Sigmoid colon (tissue), 7 donors: ENCODE data around the gene RETREG3. TPM values are rescaled to one million over a fixed set of nuclear protein-coding genes. Genes with fewer than 3 reads are reported as not detected.
A peak's percentile ranks its signal among the peaks of the same experiment; 100 is the strongest.

Source experiments
- DNase-seq: peaks from one replicate; pipeline ENCODE4 v3.0.0-alpha.2; 2019
- H3K27ac ChIP-seq, 4 donors: fragments of 200-600 bp; sonication (generic); one replicate each; pipeline ENCODE4 v1.5.1; 2016 to 2019; ENCODE audit warnings: mild to moderate bottlenecking in 1 of 4
- H3K27me3 ChIP-seq, 3 donors: fragments of 200-600 bp; sonication (generic); one replicate each; pipeline ENCODE4 v1.5.1; 2019; ENCODE audit warnings: mild to moderate bottlenecking in 1 of 3
- H3K36me3 ChIP-seq, 4 donors: fragments of 200-600 bp; sonication (generic); one replicate each; pipeline ENCODE4 v1.5.1; 2016 to 2019
- H3K4me1 ChIP-seq, 4 donors: fragments of 200-600 bp; sonication (generic); one replicate each; pipeline ENCODE4 v1.5.1; 2017 to 2019
- H3K4me3 ChIP-seq, 4 donors: fragments of 200-600 bp; sonication (generic); one replicate each; pipeline ENCODE4 v1.5.1; 2017 to 2019; ENCODE audit warnings: mild to moderate bottlenecking in 2 of 4, moderate library complexity in 1 of 4
- H3K9me3 ChIP-seq, 4 donors: fragments of 200-600 bp in 3 of 4; sonication (generic) in 3 of 4; one replicate each; pipeline versions ENCODE4 v1.5.1 to v1.6.1; 2013 to 2019
- EP300 ChIP-seq, 4 donors: sonication (generic); formaldehyde crosslinking; IDR thresholded peaks; one replicate each; pipeline ENCODE4 v1.6.1; 2017; ENCODE audit warnings: antibody characterized with exemption in 4 of 4
- POLR2A ChIP-seq, 2 donors: fragments of 450-650 bp; IDR thresholded peaks; one replicate each; pipeline ENCODE4 v1.6.1; 2016; ENCODE audit warnings: antibody characterized with exemption in 2 of 2, mild to moderate bottlenecking in 2 of 2, moderate library complexity in 2 of 2
- POLR2AphosphoS5 ChIP-seq, 4 donors: sonication (generic); formaldehyde crosslinking; IDR thresholded peaks; one replicate each; pipeline ENCODE4 v1.6.1; 2017; ENCODE audit warnings: antibody characterized with exemption in 4 of 4
- WGBS, 2 donors: extraction: QIAGEN DNeasy Blood & Tissue Kit; methylation state at CpG; one replicate each; pipeline ENCODE4 v1.1.7; 2013; 5-methylcytosine and 5-hydroxymethylcytosine counted together
- intact Hi-C: fragments of 100-400 bp; cut with DNase I; formaldehyde crosslinking; loops from one replicate; pipeline ENCODE4 v1.15.1; 2023
- polyA plus RNA-seq, 3 donors: library from polyadenylated mRNA; stranded (reverse); fragments of 200-250 nt; gene quantifications; one replicate each; pipeline ENCODE4 v1.2.3, GENCODE V29; 2013
- total RNA-seq, 4 donors: library from RNA; depleted of rRNA; stranded (reverse); fragments of >200 nt; gene quantifications; one replicate each; pipeline ENCODE4 v1.1.0, GENCODE V29; 2016
- TF ChIP-seq, protein P1 (sequence below), 4 experiments: fragments of 450-650 bp in 3 of 4; fragments of 200-600 bp in 1 of 4; IDR thresholded peaks; one replicate each; pipeline ENCODE4 v1.5.1; 2016 to 2019; ENCODE audit warnings: antibody characterized with exemption in 4 of 4, mild to moderate bottlenecking in 3 of 4, moderate library complexity in 2 of 4
- donor health status: healthy with polysubstance abuse.
- donor health status: Bipolar disorder and iron deficiency.
- donor health status: healthy.

RETREG3 gene
- 10 to 100 TPM; 47.1 to 82.0 (median 53.7) TPM for total RNA-seq
- 10 to 100 TPM in 1 of 3 donors, 1 to 10 TPM in 2; 7.2 to 28.4 (median 7.4) TPM for polyA plus RNA-seq

DNA sequence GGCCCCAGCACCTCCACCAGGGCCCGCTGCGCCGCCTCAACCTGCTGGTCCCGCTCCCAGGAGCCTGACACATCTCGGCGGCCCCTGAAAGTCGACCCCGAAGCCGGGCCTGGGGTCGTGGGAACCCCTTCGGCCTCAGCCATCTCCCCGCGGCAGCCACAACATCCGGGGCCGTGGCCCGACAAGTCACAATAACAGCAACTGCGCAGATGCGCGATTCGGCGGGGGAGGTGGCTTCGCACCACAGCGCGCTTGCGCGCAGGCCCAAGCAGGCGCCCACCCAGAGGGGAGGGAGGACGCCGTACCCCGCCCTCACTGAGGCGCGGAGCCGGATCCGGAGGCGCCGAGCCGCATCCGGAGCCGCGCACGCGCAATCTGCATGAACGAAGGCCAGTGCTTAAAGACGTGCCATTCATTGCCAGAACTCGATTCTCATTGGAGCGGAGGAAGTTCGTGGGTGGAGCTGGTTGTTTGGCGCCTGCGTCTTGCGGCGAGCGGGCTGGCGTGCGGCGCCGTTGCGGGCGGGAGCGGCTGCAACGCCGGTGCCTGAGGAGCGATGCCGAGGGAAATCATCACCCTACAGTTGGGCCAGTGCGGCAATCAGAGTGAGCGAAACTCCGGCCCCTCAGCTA is at the start of gene RETREG3, which contains the start of gene TUBG1:
Gene RETREG3 (minus strand): TSS at position 193 of the 632 bp plus-strand sequence. CDS start 50 bp downstream, at position 143.
Gene TUBG1 (plus strand): TSS at position 502 of the 632 bp plus-strand sequence. CDS start 55 bp downstream, at position 557.
- TF ChIP-seq POLR2AphosphoS5 (IDR thresholded peaks at IDR 0.05) (peak; percentile 81 to 95 (median 92)), EP300 (IDR thresholded peaks at IDR 0.05) (no peak), POLR2A (IDR thresholded peaks at IDR 0.05) (peak; percentile 63 to 85)
- TF ChIP-seq, protein P1, sequence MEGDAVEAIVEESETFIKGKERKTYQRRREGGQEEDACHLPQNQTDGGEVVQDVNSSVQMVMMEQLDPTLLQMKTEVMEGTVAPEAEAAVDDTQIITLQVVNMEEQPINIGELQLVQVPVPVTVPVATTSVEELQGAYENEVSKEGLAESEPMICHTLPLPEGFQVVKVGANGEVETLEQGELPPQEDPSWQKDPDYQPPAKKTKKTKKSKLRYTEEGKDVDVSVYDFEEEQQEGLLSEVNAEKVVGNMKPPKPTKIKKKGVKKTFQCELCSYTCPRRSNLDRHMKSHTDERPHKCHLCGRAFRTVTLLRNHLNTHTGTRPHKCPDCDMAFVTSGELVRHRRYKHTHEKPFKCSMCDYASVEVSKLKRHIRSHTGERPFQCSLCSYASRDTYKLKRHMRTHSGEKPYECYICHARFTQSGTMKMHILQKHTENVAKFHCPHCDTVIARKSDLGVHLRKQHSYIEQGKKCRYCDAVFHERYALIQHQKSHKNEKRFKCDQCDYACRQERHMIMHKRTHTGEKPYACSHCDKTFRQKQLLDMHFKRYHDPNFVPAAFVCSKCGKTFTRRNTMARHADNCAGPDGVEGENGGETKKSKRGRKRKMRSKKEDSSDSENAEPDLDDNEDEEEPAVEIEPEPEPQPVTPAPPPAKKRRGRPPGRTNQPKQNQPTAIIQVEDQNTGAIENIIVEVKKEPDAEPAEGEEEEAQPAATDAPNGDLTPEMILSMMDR (IDR thresholded peaks at IDR 0.05): peak in 3 of 4 experiments; percentile 29 to 52 (median 34)
- intact Hi-C loops: loop anchor here (1.0 kb wide), 2 partner anchors 44 to 71 kb away; no protein-coding TSS in a partner anchor
- no peaks in the 10 kb centered on the region for H3K9me3 ChIP-seq
- H3K4me1 ChIP-seq: peaks cover 0 to 42% (median 37%) of the 10 kb centered on the region in 4 donors
- DNase-seq: peak; percentile 99
- peaks cover 0 to 27% (median 16%) of the 10 kb centered on the region in 4 donors for H3K36me3 ChIP-seq
- peak within 1 kb of the TSS; percentile 91 to 97 (median 94) for H3K27ac ChIP-seq
- H3K4me3 ChIP-seq: peak within 1 kb of the TSS; percentile 82 to 97 (median 87)
- 0% methylated on average over 66 of the region's 66 CpGs for WGBS, 2 donors
- no peaks in the 10 kb centered on the region for H3K27me3 ChIP-seq

DNA sequence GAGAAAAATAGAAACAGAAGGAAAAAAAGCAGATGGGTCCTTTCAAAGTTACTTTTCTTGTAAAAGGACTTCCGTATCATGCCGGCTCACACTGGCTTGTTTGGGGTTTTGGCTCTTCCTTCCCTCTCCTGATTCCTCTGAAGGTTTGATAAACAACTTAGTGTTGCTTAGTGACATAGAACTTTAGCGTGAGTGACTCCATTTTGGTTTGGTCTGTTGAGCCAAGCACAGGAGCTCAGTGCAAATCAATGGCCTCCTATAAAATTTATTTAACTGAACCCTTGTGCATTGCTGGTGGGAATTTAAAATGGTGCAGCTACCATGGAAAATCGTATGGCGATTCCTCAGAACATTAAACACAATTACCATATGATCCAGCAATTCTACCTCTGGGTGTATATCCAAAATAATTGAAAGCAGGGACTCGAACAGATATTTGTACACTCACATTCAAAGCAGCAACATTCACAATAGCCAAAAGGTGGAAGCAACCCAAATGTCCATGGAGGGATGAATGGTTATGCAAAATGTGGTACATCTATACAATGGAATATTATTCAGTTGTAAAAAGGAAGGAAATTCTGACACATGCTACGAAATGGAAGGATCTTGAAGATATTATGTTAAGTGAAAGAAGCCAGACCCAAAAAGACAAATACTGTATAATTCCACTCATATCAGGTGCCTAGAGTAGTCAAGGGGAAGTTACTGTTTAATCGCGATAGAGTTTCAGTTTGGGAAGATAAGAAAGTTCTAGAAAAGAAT is 48.8 kb upstream of the RETREG3 start:
- peaks cover 0 to 32% (median 30%) of the 10 kb centered on the region in 4 donors for H3K4me1 ChIP-seq
- no peak overlapping the region for H3K4me3 ChIP-seq
- peak overlapping the region in 3 of 4 donors; percentile 80 to 91 (median 84) for H3K27ac ChIP-seq
- no peak for DNase-seq
- TF ChIP-seq, protein P1 (IDR thresholded peaks at IDR 0.05): no peak
- TF ChIP-seq POLR2A (IDR thresholded peaks at IDR 0.05) (no peak), POLR2AphosphoS5 (IDR thresholded peaks at IDR 0.05) (no peak)
- no peaks in the 10 kb centered on the region for H3K9me3 ChIP-seq
- peaks cover 0 to 14% (median 7%) of the 10 kb centered on the region in 4 donors for H3K36me3 ChIP-seq
- intact Hi-C loops: no loop called here
- WGBS, 2 donors: 86 to 89% methylated on average over 9 of the region's 9 CpGs
- H3K27me3 ChIP-seq: no peaks in the 10 kb centered on the region

- H3K4me3 ChIP-seq: no peak overlapping the region
- intact Hi-C loops: no loop called here
- no peaks in the 10 kb centered on the region for H3K9me3 ChIP-seq
- H3K27ac ChIP-seq: no peak overlapping the region
- WGBS, 2 donors: 67 to 71% methylated on average over 2 of the region's 2 CpGs
- H3K4me1 ChIP-seq: peaks cover 0 to 28% (median 24%) of the 10 kb centered on the region in 4 donors
- TF ChIP-seq, protein P1 (IDR thresholded peaks at IDR 0.05): no peak
- no peak for TF ChIP-seq EP300 (IDR thresholded peaks at IDR 0.05)
- H3K27me3 ChIP-seq: no peaks in the 10 kb centered on the region
- no peak for DNase-seq
- no peaks in the 10 kb centered on the region for H3K36me3 ChIP-seq
Observed at GRCh38 chr17:42655528-42655927, 46.4 kb upstream of the RETREG3 start.

DNA sequence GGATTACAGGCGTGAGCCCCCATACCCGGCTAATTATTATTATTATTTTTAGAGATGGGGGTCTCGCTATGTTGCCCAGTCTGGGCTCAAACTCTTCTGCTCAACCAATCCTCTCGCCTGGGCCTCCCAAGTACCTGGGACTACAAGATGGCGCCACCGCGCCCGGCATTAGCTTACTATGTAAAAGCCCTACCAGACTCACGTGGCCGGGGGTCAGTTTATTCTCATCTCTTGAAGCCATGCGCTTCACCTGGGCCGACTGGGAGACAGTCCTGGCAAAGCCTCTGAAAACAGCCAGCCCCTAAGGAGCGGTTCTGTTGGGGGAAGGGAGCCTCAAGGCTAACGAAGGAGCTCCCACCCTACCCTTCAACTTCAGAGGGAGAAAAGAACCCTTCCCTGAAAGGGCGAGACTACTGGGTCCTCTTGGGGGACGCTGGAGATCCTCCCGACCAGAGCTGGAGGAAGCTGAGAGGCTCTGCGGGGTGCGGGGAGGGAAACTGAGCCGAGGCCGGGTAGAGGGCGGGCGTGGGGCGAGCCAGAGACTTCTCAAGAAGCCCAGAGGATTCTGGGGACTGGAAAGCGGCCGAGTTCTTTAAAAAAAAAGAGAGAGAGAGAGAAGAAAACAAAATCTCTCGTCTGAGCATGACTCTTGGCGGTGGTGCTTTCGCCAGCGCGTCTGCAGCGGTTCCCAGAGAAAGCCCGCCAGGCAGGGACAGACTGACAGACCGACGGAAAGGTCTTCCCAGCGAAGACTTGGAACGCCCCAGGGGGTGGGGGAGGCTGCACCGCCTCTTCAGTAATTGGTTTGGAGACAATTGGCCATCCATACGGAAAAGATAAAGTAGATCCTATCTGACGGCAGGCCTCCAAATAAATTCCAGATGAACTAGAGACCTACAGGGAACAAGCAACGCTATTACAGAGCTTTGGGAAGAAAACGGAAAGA is 44.3 kb upstream of the RETREG3 start:
- WGBS, 2 donors: 29 to 31% methylated on average over 42 of the region's 42 CpGs
- H3K4me3 ChIP-seq: peak overlapping the region; percentile 18 to 46 (median 40)
- peaks cover 0 to 15% (median 11%) of the 10 kb centered on the region in 4 donors for H3K4me1 ChIP-seq
- H3K36me3 ChIP-seq: no peaks in the 10 kb centered on the region
- TF ChIP-seq, protein P1 (IDR thresholded peaks at IDR 0.05): no peak
- TF ChIP-seq POLR2AphosphoS5 (IDR thresholded peaks at IDR 0.05): peak; percentile 23 to 70 (median 60)
- TF ChIP-seq EP300 (IDR thresholded peaks at IDR 0.05): peak in 1 of 4 donors; percentile 8
- TF ChIP-seq POLR2A (IDR thresholded peaks at IDR 0.05): no peak
- DNase-seq: peak; percentile 92
- H3K27ac ChIP-seq: peak overlapping the region; percentile 80 to 88 (median 85)
- H3K9me3 ChIP-seq: no peaks in the 10 kb centered on the region
- no peaks in the 10 kb centered on the region for H3K27me3 ChIP-seq
- intact Hi-C loops: loop anchor here (1.0 to 5.0 kb wide), 2 partner anchors 44 to 76 kb away; partner anchors contain the start of genes PSMC3IP, RETREG3 and TUBG1
